Fibroblast of the aortic adventitia (primary cell): ENCODE measurements around the gene PCYT2. TPM values are rescaled to one million over a fixed set of nuclear protein-coding genes. Genes with fewer than 3 reads are reported as not detected.

ENCODE experiments used
- DNase-seq: peaks from one replicate; pipeline ENCODE4 v3.0.0-alpha.2; 2010; ENCODE audit warnings: low read depth
- H3K4me3 ChIP-seq: 2 replicates; pipeline ENCODE4 v1.5.1; 2011; ENCODE audit warnings: low read depth, mild to moderate bottlenecking, control low read depth, low read length, moderate library complexity
- CTCF ChIP-seq: IDR thresholded peaks from 2 replicates; pipeline ENCODE4 v1.5.1; 2011; ENCODE audit warnings: mild to moderate bottlenecking, low read length, control low read depth, inconsistent platforms; ENCODE audit not compliant: insufficient read depth
- total RNA-seq: library from RNA; depleted of rRNA; stranded (reverse); fragments of >200 nt; gene quantifications from 2 replicates; pipeline ENCODE4 v1.2.3, GENCODE V29; 2012; ENCODE audit warnings: low replicate concordance

The PCYT2 gene
- total RNA-seq, 1 donor = 36.7 TPM

GRCh38 chr17:81905424-81905875, 5.7 kb downstream of the PCYT2 start:
- no peak for TF ChIP-seq CTCF
- no peak for DNase-seq
- H3K4me3 ChIP-seq = no peak overlapping the region

DNA sequence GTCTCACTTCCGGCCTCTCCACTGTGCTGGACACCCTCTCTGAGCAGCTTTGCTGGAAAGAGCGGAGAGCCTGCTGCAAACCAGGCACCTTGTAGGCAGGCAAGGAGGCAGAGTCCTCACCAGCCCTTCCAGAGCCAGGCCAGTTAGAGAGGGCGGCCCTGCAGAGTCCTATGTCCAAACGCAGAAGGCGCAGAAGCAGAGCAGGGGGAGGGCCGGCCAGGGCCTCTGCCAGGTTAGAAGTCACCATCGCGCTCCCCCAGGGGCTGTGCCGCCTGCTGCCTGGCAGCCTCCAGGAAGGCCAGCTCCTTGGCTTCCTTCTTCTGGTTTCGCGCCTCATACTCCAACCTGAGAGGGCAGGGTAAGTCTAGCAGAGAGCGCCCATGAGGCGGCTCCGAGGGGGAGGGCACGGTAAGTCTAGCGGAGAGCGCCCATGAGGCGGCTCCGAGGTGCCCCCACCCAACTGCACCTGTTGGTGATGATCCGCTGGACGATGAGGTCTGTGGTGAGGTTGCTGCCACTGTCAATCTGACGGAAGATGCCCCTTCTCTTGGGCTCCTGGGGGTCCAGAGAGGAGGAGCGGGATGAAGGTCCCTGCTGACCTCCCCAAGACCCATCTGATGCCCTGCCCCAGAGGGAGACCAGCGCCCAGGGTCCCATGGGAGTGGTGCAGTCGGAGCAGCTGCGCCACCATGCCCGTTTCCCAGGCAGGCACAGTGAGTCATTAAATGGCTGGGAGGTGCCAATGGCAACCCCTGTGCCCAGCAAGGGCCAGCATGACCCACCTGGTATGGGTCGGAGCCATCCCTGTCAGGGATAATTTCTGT, 6.4 kb downstream of the PCYT2 start:
- no peak overlapping the region for H3K4me3 ChIP-seq
- DNase-seq = no peak

DNA sequence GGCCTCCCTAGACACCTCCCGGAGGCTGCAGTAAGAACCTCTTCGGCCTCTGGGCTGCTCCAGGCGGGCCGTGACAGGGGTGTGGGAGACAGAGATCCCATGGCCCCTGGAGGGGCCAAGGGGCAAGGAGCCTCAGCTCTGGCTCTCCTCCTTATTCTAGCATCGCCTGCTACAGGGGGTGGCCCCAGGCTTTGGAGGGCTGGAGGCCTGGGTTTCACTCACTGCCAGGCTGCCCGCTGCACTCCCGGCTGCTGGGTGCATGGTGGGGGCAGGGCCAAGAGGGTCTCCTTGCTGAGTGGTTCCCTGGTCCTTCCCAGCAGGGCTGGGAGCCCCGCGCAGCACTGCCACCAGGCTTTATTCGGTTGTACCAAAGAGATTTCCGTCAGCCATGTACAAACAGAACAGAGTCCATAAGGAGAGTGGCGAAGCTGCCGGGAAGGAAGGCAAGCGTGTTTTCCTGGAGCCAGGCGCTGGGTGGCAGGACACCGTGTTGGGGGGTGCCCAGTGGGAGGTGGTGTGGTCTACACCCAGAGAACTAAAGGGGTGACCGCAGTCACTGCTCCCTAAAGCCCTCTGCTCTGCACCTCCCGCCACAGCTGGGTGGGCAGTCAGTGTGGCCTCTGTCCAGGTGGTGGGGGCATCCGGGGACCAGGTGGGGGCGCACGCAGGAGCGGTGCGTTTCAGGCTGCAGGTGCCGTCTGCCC, 7.2 kb downstream of the PCYT2 start:
- no peak for TF ChIP-seq CTCF
- H3K4me3 ChIP-seq = no peak overlapping the region
- DNase-seq = no peak

More for the DNA sequence above, 6.4 kb downstream of the PCYT2 start:
- no peak for TF ChIP-seq CTCF

- TF ChIP-seq CTCF = no peak
- DNase-seq = no peak
- no peak overlapping the region for H3K4me3 ChIP-seq
These were observed 7.8 kb downstream of the PCYT2 start for GRCh38 chr17:81903415-81903831.

DNA sequence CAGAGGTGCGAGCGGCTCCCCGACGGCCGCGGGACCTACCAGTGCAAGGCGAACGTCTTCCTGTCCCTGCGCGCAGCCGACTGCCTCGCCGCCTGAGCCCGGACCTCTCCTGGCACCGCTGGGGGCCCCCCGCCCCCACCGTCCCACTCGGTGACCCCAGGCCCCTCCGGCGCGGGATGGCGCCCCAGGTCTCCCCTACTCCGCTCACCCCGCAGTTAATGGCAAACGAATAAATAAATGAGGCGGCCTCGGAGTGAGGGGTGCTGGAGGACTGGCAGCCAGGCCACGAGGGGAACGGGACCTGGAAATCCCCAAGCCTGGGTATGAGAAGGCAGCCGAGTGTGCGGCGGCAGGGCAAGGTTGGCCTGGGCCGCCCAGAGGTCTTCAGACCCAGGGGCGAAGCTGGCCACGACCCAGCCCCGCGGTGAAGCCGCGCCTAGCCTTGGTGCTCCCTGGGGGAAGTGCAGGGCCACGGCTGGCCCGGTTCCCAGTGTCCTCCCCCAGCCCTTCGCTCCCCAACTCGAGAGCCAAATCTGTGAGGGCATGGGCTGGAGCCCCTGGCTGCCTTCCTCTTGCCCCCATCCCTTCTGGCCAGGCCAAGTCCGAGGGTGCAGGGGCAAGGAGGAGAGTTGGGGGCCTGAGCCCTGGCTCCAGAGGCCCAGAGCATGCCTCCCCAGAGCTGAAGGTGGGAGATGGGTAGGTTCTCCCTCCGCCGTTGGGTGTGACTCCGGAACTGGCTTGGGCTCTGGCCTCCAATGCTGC, 8.4 kb downstream of the PCYT2 start:
- DNase-seq = no peak
- no peak for TF ChIP-seq CTCF
- H3K4me3 ChIP-seq = no peak overlapping the region

DNA sequence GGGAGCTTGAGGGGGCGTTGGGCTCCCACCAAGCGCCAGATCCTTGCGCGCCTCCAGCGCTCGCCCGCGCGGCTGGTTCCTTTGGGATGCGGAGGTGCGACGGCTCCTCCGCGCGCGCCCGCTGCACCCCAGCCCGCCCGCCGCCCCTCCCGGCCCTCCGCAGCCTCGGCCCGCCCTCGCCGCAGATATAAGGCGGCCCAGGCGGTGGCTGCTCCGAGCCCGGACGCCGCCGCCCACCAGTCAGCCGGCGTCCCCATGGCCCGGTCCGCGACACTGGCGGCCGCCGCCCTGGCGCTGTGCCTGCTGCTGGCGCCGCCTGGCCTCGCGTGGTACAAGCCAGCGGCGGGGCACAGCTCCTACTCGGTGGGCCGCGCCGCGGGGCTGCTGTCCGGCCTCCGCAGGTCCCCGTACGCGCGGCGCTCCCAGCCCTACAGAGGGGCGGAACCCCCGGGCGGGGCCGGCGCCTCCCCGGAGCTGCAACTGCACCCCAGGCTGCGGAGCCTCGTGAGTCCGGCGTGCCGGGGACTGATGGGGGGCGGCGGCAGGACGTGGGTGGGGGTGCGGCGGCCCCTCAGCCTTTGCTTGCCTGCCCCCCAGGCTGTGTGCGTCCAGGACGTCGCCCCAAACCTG, 9.1 kb downstream of the PCYT2 start, which contains the start of gene NPB:
Gene NPB (plus strand): TSS at position 216 of the 630 bp plus-strand sequence. CDS start 40 bp downstream, at position 256.
- no peak for DNase-seq
- peak within 1 kb of the TSS; percentile 40 for H3K4me3 ChIP-seq
- TF ChIP-seq CTCF = no peak
